Hypothalamus (tissue), 51 donors: Measurements from ENCODE around the gene ATP8A2.

Experiments used
- DNase-seq, 51 donors: peaks; one replicate each; lab custom pipeline; 2025; lab: John Stamatoyannopoulos, UW

Gene ATP8A2

DNA sequence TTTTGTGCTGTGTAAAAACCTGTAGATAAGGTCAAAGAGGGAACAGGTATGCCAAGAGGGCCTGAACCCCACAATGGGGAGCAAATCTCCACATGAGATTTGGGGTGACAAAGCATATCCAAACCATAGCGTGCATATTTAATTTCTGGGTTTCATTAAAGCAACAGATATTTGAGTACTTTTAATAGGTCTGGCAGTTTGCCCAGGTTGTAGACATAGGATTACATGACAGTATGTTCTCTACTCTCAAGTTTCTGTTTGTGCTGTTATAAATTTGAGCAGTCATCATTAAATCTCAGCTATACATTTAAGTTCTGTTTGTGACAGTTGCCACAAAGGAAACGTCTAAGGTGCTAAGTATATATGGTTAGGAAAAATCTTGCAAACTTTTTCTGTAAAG lies 236.4 kb downstream of the ATP8A2 start:
- DNase-seq, result no peak

DNA sequence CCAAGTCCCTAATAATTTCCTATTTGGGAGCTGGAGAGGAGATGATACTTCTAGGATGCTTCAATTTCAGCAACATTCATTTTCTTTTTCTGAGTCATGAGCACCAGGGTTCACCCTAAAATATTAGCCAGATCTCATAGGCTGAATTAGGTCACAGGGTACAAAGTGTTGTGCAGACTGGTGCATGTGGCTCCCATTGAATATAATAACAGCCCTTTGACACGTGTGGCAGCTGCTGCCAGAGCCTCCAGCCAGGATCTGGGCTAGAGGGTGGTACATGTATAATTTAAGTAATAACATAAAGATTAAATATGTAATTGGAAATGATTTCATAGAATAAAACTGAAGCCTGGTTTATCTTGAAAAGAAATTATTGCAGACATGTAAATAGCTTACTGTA lies 244.9 kb downstream of the ATP8A2 start:
- no peak for DNase-seq

DNA sequence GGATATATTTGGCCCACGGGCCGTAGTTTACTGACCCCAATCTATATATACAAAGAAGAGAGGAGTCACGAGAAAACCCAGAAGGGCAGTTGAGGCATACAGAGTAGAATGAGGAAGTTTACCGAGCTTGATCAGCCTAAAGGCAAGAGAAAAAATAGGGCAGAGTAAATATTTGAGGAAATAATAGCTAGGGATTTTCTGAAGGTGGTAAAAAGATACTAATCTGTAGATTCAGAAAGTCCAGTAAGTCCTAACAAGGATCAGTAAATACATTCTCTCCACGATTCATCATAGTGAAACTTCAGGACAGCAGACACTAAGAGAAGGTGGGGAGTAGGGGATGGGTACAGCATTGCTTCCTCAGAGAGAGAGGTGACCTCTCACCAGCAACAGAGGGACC lies 248.1 kb downstream of the ATP8A2 start:
- DNase-seq, result no peak

DNA sequence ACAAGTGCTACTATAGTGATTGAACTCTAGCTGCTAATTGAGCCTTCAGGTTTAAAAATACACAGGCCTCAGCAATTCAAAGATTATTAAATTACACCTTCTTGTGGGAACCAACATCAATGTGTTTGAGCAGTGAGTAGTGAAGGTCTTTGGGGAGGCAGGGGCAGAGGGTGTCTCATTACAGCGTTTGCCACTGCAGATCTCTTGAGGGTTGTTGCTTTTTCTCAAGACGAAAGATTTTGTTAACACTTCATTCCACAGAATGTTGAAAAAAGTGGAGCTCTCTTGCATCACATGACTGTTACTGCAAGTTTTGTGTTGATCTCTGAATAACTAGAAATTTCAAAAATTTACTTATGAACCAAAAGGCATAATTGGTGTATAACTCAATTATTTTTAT lies 253.6 kb downstream of the ATP8A2 start:
- no peak for DNase-seq

DNA sequence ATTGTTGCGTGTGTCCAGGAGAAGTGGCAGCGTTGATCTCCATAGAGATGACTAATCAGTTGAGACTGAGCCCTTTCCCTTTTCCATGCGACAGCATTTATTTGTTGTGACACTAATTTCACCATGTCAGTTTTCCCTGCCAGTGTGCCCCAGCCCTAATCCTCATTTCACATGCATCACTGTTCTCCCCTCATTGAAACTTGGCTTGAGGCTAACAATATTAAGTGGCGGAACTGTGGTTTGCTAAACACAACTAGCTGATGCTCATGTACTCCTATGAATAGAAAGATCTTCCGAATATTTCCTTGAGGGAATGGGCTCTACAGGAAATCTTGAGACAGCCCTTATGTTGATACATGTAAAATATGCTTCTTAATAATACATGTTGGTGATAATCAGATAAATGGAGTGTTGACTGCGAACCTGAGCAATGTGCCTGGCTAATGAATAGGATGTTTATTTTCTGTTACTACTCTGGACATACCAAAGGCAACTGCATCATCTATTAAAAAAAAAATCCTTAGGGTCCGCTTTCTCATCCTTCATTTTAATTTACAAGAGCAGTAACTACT lies 258.6 kb downstream of the ATP8A2 start:
- no peak for DNase-seq

DNA sequence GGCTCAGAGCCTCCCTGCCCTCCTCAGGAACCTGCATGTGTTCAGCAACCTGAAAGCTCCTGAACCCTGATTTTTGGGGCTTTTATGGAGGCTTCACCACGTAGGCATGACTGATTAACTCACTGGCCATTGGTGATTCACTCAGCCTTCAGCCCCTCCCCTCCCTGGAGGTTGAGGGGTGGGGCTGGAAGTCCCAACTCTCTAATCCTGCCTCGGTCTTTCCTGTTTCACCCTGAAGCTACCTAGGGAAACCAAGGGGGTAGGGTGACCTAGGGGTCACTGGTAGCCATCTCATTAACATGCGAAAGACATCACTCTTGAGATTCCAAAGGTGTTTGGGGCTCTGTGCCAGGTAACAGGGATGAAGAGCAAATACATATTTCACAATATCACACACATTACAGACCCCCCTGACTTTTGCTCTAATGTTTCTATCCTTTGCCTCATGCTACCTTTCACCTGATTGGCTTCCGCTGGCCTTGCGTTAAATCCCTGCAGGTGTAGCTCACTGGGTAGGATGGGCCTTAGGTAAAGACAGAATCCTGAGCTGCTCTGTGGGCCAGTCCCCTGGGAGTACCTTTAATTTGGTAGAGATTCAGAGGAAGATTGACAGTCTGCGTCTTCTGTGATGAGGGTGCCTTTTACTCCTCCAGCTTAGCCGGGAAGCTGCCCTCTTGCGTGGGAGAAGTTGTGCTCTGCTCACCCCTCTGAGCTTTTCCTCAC lies 260.6 kb downstream of the ATP8A2 start:
- no peak for DNase-seq

DNA sequence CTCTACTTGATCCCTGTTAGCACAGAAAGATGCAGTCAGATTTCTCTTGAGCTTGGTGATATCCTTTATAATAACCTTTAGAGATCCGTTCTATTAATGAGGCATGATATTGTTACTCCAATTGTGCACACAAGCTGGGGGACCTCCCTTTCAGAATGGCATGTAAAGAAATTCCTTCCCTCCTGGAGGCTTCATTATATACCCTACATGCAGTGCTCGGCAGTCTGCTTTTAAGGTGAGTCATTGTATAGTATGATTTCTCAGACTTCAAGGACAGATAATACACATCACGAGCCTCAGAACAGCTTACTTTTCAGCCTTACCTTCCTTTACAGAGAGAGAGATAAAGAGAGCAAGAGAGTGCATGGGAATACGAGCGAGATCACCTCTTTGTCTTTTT lies 261.3 kb downstream of the ATP8A2 start:
- no peak for DNase-seq

DNA sequence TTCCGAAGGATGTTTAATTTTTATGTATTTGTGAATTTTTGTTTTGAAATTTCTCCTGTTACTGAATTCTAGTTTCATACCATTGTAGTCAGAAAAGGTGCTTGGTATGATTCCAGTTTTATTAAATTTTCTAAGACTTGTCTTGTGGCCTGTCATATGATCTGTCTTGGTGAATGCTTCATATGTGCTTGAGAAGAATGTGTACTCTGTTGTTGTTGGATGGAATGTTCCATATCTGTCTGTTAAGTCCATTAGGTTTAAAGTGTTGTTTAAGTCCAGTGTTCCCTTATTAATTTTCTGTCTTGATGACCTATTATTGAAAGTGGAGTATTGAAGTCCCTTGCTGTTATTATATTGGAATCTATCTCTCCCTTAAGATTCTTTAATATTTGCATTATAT lies 273.9 kb downstream of the ATP8A2 start:
- DNase-seq, result no peak

DNA sequence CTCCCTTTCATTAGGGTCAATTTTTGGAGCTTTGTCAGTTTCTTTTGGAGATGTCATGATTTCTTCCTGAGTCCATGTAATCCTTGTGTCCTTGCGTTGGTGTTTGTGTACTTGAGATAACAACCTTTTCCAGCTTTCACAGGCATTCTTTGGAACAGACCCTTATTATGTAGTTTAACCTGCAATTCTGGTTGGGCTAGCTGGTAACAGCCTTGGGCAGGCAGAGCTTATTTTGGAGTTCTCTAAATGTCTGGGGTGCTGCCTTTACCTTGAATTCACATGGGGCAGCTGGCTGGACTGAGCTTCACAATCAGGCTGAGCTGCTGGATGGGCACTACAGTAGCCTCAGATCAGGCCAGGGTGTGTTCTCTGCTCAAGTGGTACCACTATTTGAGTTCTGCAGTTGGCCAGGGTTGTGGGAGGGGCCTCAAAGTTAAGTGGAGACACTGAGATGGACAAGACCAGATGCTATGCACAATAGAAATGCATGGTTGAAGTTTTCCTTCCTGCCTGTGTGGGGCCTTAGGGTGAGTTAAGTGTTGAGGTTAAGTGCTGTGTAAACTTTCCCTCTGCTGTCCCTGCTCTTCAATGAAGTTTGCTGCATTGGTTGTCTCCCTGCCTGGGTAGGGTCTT lies 277.3 kb downstream of the ATP8A2 start:
- no peak for DNase-seq

DNA sequence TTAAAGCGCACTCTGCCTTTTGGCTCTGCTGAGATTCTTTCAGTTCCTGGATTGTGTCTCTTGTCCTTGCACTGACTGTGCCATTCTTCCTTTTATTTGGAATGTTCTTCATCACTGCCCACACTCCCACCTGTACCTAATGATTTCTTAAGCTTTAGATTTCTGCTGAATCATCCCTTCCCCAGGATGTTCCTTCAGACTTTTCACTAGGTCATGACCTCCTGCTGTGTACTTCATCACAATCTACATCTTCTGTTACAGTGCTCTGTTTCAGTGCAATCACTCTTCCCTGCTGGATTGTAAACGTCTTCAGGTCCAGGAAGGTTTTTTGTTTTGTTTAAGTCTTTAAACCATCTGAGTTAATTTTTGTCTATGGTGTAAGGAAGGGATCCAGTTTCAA lies 281.0 kb downstream of the ATP8A2 start:
- DNase-seq, result no peak

DNA sequence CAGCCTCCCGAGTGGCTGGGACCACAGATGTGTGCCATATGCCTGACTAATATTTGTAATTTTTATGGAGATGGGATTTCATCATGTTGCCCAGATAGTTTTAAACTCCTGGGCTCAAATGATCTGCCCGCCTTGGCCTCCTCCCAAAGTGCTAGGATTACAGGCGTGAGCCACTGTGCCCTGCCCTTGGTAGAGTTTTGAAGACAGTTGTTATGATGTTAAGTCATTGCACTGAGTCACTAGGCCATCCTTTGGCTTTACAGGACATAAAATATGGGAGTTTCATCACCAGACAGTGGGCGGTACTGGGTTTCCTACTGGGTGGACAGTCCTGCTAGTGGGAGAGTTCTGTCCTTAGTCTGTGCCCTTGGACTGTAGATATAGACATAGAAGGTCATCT lies 282.5 kb downstream of the ATP8A2 start:
- DNase-seq, result no peak

DNA sequence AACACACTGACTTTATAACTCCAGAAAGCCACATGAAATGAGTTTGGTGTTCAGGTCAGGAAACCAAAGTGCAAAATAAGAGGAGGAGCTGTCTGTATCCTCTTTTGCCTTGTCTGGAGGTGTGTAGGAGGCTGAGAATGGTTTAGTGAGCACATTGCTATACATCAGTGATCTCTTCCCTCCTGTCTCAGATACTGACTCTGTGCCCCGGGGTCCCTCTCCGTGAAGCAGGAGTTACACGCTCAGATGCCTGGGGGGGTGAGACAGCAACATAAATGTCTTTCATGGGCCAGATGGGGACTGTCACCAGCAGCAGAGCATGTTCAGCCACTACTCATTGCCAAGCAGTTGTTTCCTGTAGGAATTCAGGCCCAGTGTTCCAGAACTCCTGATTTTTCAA lies 285.4 kb downstream of the ATP8A2 start:
- no peak for DNase-seq

DNA sequence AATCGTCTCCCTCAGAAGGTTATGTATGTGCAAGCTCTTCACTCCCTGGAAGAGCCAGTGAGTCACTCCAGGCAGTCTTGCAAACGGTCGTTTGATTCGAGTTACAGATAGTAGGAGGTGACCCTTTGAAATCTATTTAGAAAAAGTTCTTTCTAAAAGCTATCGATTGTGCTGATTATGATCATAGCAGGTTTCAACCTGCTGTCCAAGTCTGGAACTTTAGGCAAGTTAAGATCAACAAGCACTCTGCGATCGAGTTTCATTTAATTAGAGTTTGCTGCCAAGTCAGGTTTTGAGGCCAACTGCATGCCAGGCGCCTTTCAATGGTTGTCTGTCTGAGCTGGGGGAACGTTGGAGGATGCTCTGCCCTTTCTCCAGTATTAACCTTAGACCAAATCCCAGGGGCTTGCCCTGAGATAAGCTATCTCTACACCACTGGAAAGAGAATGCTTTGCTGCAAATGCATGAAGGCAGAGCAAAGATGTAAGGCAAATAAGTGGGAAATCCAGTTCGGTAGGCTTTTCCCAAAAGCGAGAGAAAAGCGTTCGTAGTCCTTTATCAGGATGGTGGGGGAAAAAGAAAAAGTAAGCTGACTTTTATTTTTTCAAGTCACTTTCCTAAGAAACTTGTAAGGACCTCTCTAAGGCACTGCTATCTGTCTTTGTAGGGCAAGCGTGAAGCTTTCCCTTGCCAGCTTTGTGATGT lies 287.5 kb downstream of the ATP8A2 start:
- DNase-seq, result no peak

DNA sequence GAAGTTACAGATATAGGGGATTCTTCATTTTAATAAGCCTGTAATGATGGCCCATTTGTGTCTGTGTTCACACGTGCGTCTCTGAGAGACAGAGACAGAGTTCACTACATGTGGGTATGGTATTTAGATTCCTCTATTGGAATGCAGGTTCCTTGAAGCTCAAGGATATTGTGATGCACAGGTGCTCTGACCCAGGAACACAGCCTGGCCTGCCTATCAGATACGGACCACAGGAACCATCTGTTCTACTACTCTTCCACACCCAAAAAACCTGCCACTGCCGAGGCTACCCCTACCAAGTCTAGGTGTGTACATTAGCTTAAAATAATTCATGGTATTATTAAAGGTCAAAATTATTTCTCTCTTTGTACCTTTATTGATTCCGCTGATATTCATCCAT lies 289.2 kb downstream of the ATP8A2 start:
- DNase-seq, result no peak

DNA sequence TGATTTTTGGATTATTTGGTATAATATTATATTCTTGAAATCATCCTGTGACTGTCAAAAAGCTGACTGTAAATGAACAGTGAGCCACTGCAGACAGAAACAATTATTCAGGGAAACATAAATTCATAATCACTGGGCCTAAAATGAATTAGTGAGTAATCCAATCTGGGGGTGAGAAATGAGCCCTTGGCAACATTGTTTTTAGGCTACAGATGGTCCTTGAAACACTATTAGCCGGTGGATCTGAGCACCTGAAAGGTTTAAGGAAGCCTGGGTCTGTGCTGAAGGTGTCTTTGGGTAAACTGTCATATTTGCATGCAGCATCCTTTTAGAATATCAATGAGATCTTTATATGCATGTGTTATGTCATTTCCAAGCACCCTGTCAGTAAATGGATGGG lies 290.7 kb downstream of the ATP8A2 start:
- no peak for DNase-seq

DNA sequence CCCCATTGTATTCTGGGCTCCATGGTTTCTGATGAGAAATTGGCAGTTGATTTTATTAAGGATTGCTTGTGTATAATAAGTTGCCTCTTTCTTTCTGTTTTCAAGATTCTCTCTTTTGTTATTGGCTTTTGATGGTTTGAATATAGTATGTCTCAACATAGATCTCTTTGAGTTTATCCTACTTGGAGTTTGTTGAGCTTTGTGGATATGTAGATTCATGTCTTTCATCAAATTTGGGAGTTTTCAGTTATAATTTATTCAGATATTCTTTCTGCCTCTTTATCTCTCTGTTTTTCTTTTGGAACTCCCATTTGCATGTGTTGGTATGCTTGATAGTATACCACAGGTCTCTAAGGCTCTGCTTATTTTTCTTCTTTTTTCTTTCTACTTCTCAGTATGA lies 296.6 kb downstream of the ATP8A2 start:
- no peak for DNase-seq

DNA sequence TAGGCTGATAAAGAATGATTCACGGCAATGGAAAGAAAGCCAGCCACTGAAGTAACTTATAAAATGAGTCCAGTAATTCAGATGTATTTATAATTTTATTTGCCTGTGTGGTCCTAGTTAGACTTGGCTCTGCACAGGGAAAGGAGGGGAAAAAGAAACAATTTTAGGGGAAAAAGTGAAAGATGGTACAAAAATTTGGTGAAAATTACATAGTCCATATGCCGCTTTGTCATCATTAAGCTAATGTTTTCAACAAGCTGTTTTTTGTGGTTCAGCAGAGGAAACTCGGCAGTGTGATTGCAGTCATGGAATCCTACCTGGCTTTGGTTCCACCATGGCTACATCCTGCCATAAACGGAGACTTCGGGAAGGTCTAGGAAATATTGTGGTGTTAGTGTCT lies 301.9 kb downstream of the ATP8A2 start:
- DNase-seq, result no peak

DNA sequence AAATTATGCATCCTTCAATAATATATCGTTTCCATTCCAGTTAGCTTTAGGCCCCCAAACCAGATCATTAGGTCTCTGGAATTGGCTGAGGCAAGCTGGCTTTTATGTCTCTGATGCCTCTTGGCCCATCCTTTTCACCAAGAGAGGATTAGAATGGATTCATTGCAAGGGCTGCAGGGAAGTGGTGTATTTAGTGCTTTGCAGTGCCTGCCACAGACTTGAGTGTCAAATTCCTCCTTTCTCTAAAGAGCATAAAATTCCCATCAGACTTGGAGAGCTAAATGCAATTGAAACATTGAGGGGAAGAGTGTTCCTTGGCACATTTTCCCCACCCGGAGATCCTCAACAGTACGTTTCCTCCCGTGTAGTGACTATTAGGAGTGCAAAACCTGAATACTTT lies 302.6 kb downstream of the ATP8A2 start:
- no peak for DNase-seq

DNA sequence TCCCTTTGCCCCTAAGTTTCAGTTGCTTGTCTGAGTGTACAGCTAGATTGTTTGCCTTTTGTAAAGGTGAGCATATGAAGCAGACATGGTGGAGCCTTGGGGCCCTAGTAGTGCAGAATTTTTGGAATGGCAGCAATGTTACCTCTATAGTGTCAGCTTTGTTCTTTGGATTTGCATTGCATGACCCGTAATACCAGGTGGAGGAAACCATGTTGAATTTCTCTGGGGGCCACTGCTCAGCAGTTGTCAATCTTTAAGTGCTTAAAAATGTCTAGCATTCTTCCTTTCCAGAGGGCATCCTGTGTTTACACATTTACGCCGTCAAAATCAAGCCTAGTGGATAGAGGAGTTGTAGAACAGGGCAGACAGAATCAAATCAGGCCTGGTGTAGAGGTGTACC lies 303.3 kb downstream of the ATP8A2 start:
- DNase-seq, result no peak

DNA sequence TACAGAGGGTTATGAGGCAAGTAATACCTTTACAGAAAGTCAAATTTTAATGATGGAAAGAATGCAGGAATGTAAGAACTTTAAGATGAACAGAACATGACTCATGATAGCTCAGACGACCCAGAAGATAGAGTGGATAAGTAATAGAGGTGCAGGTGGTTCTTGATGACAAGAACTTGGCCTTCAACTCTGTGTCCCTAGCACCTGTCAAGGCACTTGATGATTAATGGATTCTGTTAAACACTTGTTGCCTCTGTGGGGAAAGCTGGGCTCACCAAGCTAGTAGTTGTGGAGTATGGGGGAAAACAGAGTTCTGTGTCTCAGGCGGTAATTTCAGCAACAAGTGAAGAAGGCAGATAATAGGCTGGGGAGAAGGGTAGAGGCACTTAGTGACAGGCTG lies 306.2 kb downstream of the ATP8A2 start:
- no peak for DNase-seq

DNA sequence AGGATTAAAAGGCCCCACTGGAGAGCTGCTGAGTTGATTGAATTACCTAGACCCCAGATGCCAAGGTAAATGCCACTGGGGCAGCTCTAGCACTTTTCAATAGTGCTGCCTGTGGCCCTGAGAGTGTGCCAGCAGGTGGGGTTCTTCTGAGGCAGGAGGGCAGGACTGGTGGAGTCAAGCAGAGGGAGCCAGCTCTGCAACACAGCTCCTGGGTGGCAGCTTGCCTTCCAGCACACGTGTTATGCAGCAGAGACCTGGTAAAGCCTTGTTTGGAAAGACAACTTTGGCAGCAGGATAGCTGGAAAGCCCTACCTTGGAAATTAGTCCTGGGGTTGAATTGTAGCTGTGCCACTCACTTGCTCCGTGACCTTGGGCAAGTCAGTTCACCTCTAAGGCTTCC lies 306.6 kb downstream of the ATP8A2 start:
- DNase-seq, result no peak

DNA sequence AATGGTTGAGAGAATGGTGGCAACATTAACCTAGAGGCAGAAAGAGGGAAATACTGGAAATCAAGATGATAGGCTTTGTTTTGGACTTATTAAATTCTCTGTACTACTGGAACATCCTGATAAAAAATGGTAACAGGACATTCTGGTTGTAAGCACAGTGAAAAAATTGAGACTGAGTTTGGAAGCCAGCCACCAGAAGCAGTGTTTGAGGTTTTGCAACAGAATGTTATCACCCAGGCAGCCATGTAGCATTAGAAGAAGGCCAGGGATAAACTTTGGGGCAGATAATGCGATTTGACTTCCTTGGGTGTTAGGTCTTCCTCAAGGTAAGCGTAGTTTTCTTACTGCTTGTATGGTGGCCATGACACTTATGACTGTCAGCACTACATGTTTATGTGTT lies 307.4 kb downstream of the ATP8A2 start:
- DNase-seq, result no peak
